ENCODE data around the gene ZNF747. TPM values are rescaled to one million over a fixed set of nuclear protein-coding genes. Genes with fewer than 3 reads are reported as not detected.

Gene ZNF747
- total RNA-seq, 1 donor from 2014 or later, result 5.2 TPM

- Histone ChIP-seq H3K27ac (ENCODE audit: low read depth, low read length) (no peak overlapping the region), H3K4me2 (ENCODE audit: low read length) (no peak overlapping the region), H4K20me1 (ENCODE audit: insufficient read depth, low read length) (no peaks in the 10 kb centered on the region), H2AFZ (ENCODE audit: low read depth, low read length) (no peak overlapping the region), H3K27me3 (ENCODE audit: insufficient read depth, low read length) (no peaks in the 10 kb centered on the region), H3K9me3 (ENCODE audit: insufficient read depth, low read depth, low read length) (no peaks in the 10 kb centered on the region), H3K4me3 (ENCODE audit: insufficient read depth, low read depth, low read length) (no peak overlapping the region), H3K4me1 (ENCODE audit: insufficient read depth, low read length) (no peaks in the 10 kb centered on the region), H3K36me3 (ENCODE audit: insufficient read depth, low read length) (no peaks in the 10 kb centered on the region), H3K79me2 (ENCODE audit: insufficient read depth, low read length) (no peaks in the 10 kb centered on the region), H3K9ac (ENCODE audit: low read length) (no peak overlapping the region)
- peaks cover 35% of the 10 kb centered on the region for H3K27me3 Mint-ChIP-seq (ENCODE audit: low read depth, unreplicated experiment)
- no peaks in the 10 kb centered on the region for H3K36me3 Mint-ChIP-seq (ENCODE audit: low read depth, unreplicated experiment)
- no peak for DNase-seq (ENCODE audit: low read depth)
- no peak for FAIRE-seq
- H3K4me1 Mint-ChIP-seq (ENCODE audit: low read depth, unreplicated experiment), result no peaks in the 10 kb centered on the region
- TF ChIP-seq CTCF (IDR thresholded peaks at IDR 0.05; ENCODE audit: insufficient read depth, low read depth, low read length) (no peak), EZH2 (IDR thresholded peaks at IDR 0.05; ENCODE audit: insufficient read depth, low read length) (no peak)
- peaks cover 2% of the 10 kb centered on the region for H3K9me3 Mint-ChIP-seq (ENCODE audit: unreplicated experiment)
- no peak overlapping the region for H3K27ac Mint-ChIP-seq (ENCODE audit: unreplicated experiment)
- H3K4me3 Mint-ChIP-seq (ENCODE audit: unreplicated experiment), result no peak overlapping the region
These were observed 25.4 kb downstream of the ZNF747 start for GRCh38 chr16:30509081-30509765.

GRCh38 chr16:30503403-30504296 is 31.0 kb downstream of the ZNF747 start:
- H3K4me3 Mint-ChIP-seq (ENCODE audit: unreplicated experiment), result no peak overlapping the region
- H3K36me3 Mint-ChIP-seq (ENCODE audit: low read depth, unreplicated experiment), result no peaks in the 10 kb centered on the region
- no peak overlapping the region for H2AFZ ChIP-seq (ENCODE audit: low read depth, low read length)
- peaks cover 15% of the 10 kb centered on the region for H3K27me3 Mint-ChIP-seq (ENCODE audit: low read depth, unreplicated experiment)
- no peaks in the 10 kb centered on the region for H3K9me3 ChIP-seq (ENCODE audit: insufficient read depth, low read depth, low read length)
- H3K4me1 Mint-ChIP-seq (ENCODE audit: low read depth, unreplicated experiment), result no peaks in the 10 kb centered on the region
- no peak overlapping the region for H3K27ac Mint-ChIP-seq (ENCODE audit: unreplicated experiment)
- H3K36me3 ChIP-seq (ENCODE audit: insufficient read depth, low read length), result no peaks in the 10 kb centered on the region
- peaks cover 2% of the 10 kb centered on the region for H3K9me3 Mint-ChIP-seq (ENCODE audit: unreplicated experiment)
- FAIRE-seq (no peak), DNase-seq (ENCODE audit: low read depth) (no peak)
- H3K4me3 ChIP-seq (ENCODE audit: insufficient read depth, low read depth, low read length), result no peak overlapping the region
- no peak for TF ChIP-seq EZH2 (IDR thresholded peaks at IDR 0.05; ENCODE audit: insufficient read depth, low read length)
- no peak for TF ChIP-seq CTCF (IDR thresholded peaks at IDR 0.05; ENCODE audit: insufficient read depth, low read depth, low read length)
- H3K4me2 ChIP-seq (ENCODE audit: low read length), result no peak overlapping the region
- H3K9ac ChIP-seq (ENCODE audit: low read length), result no peak overlapping the region
- no peaks in the 10 kb centered on the region for H4K20me1 ChIP-seq (ENCODE audit: insufficient read depth, low read length)
- no peaks in the 10 kb centered on the region for H3K4me1 ChIP-seq (ENCODE audit: insufficient read depth, low read length)
- H3K27me3 ChIP-seq (ENCODE audit: insufficient read depth, low read length), result peaks cover 2% of the 10 kb centered on the region
- H3K27ac ChIP-seq (ENCODE audit: low read depth, low read length), result no peak overlapping the region
- no peaks in the 10 kb centered on the region for H3K79me2 ChIP-seq (ENCODE audit: insufficient read depth, low read length)

Measured in astrocyte (in vitro differentiated cells and primary cell).